Osteocyte (in vitro differentiated cells): ENCODE results near the gene TP53. TPM values are rescaled to one million over a fixed set of nuclear protein-coding genes. Genes with fewer than 3 reads are reported as not detected.

ENCODE experiments used
- DNase-seq: peaks from one replicate; pipeline ENCODE4 v3.0.0; 2021; ENCODE audit warnings: mixed read lengths; ENCODE audit not compliant: unreplicated experiment; ENCODE audit errors: extremely low spot score
- H3K27ac Mint-ChIP-seq: one replicate; pipeline ENCODE4 v1.8.0; 2021; ENCODE audit warnings: mild to moderate bottlenecking, mixed read lengths; ENCODE audit not compliant: unreplicated experiment
- H3K27me3 Mint-ChIP-seq: one replicate; pipeline ENCODE4 v1.8.0; 2021; ENCODE audit warnings: mixed read lengths; ENCODE audit not compliant: unreplicated experiment
- H3K36me3 Mint-ChIP-seq: one replicate; pipeline ENCODE4 v1.8.0; 2021; ENCODE audit warnings: mixed read lengths; ENCODE audit not compliant: unreplicated experiment
- H3K4me1 Mint-ChIP-seq: one replicate; pipeline ENCODE4 v1.8.0; 2021; ENCODE audit warnings: mixed read lengths; ENCODE audit not compliant: unreplicated experiment
- H3K4me3 Mint-ChIP-seq: one replicate; pipeline ENCODE4 v1.8.0; 2021; ENCODE audit warnings: mild to moderate bottlenecking, moderate library complexity, mixed read lengths; ENCODE audit not compliant: unreplicated experiment
- H3K9me3 Mint-ChIP-seq: one replicate; pipeline ENCODE4 v1.8.0; 2021; ENCODE audit warnings: mixed read lengths; ENCODE audit not compliant: unreplicated experiment
- total RNA-seq: library from RNA; stranded (reverse); gene quantifications from 2 replicates; pipeline ENCODE4 v1.2.1, GENCODE V29; 2021
- TF ChIP-seq, protein P1 (sequence below): fragments of 200-600 bp; sonication (generic); IDR thresholded peaks from 2 replicates; pipeline ENCODE4 v1.5.0; 2021; ENCODE audit warnings: antibody characterized with exemption, mild to moderate bottlenecking, moderate library complexity

Gene TP53
- total RNA-seq, 1 donor from 2014 or later = 99.5 TPM

DNA sequence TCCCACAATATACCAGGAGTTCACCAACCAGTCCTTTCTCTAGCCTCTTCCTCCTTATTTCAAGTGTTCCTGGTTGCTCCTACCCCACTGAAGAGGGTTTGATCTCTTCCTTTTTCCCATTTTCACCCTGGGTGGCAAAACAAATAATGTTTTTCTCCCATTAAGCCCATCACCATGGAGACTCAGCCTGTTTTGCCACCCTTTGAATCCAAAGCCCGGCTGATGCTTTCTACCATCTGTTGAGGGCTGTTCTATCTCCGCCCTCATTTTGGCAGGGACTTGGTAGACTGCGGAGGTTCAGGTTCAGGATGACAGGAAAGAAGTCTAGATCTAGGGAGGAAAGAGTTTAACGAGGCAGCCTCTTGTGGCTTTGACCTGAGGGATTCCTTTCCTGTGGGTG, 32.8 kb upstream of the TP53 start:
- Mint-ChIP-seq H3K4me1 (peaks cover 21% of the 10 kb centered on the region), H3K36me3 (no peaks in the 10 kb centered on the region), H3K27ac (no peak overlapping the region), H3K4me3 (no peak overlapping the region), H3K27me3 (peaks cover 42% of the 10 kb centered on the region), H3K9me3 (no peaks in the 10 kb centered on the region)
- DNase-seq = no peak
- TF ChIP-seq, protein P1, sequence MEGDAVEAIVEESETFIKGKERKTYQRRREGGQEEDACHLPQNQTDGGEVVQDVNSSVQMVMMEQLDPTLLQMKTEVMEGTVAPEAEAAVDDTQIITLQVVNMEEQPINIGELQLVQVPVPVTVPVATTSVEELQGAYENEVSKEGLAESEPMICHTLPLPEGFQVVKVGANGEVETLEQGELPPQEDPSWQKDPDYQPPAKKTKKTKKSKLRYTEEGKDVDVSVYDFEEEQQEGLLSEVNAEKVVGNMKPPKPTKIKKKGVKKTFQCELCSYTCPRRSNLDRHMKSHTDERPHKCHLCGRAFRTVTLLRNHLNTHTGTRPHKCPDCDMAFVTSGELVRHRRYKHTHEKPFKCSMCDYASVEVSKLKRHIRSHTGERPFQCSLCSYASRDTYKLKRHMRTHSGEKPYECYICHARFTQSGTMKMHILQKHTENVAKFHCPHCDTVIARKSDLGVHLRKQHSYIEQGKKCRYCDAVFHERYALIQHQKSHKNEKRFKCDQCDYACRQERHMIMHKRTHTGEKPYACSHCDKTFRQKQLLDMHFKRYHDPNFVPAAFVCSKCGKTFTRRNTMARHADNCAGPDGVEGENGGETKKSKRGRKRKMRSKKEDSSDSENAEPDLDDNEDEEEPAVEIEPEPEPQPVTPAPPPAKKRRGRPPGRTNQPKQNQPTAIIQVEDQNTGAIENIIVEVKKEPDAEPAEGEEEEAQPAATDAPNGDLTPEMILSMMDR = no peak

DNA sequence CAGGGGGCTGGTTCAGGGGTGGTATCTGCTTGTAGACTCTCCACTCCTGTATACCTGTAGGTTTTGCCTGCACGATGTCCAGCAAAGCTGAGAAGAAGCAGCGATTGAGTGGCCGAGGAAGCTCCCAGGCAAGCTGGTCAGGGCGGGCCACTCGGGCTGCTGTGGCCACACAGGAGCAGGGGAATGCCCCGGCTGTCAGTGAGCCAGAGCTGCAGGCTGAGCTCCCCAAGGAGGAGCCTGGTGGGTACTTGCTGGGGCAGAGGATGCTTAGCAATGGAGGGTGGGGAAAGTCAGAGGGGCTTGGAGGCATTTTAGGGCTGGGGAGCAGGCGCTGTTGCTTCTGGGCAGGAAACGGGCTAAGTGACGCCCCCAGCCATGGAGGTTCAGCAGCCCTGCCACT, 32.4 kb upstream of the TP53 start:
- TF ChIP-seq, protein P1 = no peak
- H3K27ac Mint-ChIP-seq = no peak overlapping the region

DNA sequence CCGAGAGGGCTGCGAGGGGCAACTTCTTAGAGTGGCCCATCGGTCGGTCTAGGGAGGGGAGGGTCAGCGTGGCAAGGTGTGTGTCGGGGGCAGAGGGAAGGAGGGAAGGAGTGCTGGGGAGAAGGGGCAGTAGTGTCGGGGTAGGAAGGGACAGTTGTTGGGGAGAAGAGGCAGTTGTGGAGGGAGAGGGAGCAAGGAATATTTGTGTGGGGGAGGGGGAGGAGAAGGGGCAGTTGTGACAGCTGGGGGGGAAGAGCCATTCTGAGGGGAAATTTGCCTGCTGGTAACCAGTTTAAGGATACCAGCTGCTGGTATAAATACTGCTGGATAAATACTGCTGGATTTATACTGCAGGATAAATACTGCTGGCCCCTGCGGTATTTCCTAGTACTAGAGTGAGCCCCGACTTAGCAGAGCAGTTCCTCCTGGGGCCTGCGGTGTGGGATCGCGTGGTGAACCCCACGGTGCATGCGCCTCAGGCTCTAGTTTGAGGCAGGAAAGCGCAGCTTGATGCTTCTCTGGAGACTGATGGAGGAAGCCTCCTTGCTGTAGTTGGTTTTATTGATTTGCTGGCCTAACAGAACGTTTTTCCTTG, 30.6 kb upstream of the TP53 start:
- TF ChIP-seq, protein P1 = no peak
- H3K4me3 Mint-ChIP-seq = peak overlapping the region; percentile 92
- peaks cover 43% of the 10 kb centered on the region for H3K27me3 Mint-ChIP-seq
- H3K27ac Mint-ChIP-seq = no peak overlapping the region
- no peak for DNase-seq
- H3K4me1 Mint-ChIP-seq = peaks cover 21% of the 10 kb centered on the region
- H3K36me3 Mint-ChIP-seq = no peaks in the 10 kb centered on the region
- H3K9me3 Mint-ChIP-seq = no peaks in the 10 kb centered on the region

More for the DNA sequence above, 32.4 kb upstream of the TP53 start:
- no peak for DNase-seq
- Mint-ChIP-seq H3K4me3 (no peak overlapping the region), H3K4me1 (peaks cover 21% of the 10 kb centered on the region), H3K27me3 (peaks cover 42% of the 10 kb centered on the region), H3K9me3 (no peaks in the 10 kb centered on the region), H3K36me3 (no peaks in the 10 kb centered on the region)

DNA sequence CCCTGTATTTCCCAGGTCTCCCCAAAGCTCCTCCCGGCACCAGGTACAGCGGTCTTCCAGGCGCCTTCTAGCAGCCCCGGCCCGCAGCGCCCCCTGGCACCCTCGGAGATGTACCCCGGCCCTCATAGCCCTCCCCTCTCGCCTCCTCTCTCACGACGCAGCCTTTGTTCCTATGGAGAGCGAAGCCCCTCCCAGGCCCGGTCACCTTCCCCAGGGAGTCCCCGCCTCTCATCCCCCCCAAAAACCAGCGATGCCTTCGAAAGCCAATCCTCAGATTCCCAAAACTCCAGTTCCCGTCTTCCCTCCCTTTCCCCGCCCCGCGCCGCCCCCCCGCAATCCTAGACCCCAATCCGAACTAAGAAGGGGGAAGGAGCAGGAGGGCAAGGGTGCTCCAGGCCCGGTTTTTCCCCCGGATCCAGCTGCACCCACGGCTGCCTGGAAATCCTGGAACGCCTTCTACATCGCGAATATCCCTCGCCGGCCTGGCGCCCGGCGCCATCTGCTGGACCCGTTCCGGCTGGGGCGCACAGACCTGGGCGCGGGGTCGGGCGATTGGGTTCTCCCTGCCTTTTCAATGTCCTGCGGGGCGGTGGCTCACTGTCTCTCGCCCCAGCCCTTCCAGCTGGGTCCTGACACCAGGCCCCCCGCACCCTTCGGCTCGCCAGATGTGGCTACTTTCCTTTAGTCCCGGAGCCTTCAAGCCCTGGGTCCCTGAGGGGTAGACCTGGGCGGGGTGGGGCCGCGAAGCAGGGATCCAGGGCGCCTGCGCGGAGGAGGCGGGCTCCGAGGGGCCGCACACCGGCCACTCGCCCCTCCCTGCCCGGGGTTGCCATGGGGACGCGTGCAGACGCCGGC, 29.8 kb upstream of the TP53 start, which contains the start of gene DNAH2:
Gene DNAH2, plus strand, starts transcription at position 844 of the 855 bp plus-strand sequence. CDS start 1,991 bp downstream, outside the sequence.
- peaks cover 21% of the 10 kb centered on the region for H3K4me1 Mint-ChIP-seq
- H3K9me3 Mint-ChIP-seq = no peaks in the 10 kb centered on the region
- TF ChIP-seq, protein P1 = peak; percentile 57
- peak within 1 kb of the TSS; percentile 92 for H3K4me3 Mint-ChIP-seq
- peak; percentile 96 for DNase-seq
- H3K27ac Mint-ChIP-seq = peak within 1 kb of the TSS; percentile 75
- H3K27me3 Mint-ChIP-seq = peaks cover 45% of the 10 kb centered on the region
- H3K36me3 Mint-ChIP-seq = no peaks in the 10 kb centered on the region
